ENCODE results near the gene EFHD2.

EFHD2 gene

GRCh38 chr1:15442119-15442518, 32.4 kb downstream of the EFHD2 start:
- Histone ChIP-seq H3K4me2 (ENCODE audit: low read depth, low read length, poor library complexity, severe bottlenecking) (no peak overlapping the region), H3K27ac (ENCODE audit: low read depth, low read length) (no peak overlapping the region), H4K20me1 (ENCODE audit: low read depth, low read length) (no peaks in the 10 kb centered on the region), H3K9me3 (ENCODE audit: insufficient read depth, low read length) (no peaks in the 10 kb centered on the region), H2AFZ (ENCODE audit: low read depth, low read length, severe bottlenecking) (no peak overlapping the region), H3K9ac (ENCODE audit: low read length) (no peak overlapping the region), H3K79me2 (ENCODE audit: insufficient read depth, low read length) (no peaks in the 10 kb centered on the region), H3K36me3 (ENCODE audit: low read length) (no peaks in the 10 kb centered on the region), H3K27me3 (ENCODE audit: low read length) (no peaks in the 10 kb centered on the region), H3K4me3 (ENCODE audit: insufficient read depth, low read length, poor library complexity, severe bottlenecking) (no peak overlapping the region), H3K9me2 (replicated peaks; ENCODE audit: insufficient read depth, low read length) (no peaks in the 10 kb centered on the region), H3F3A (ENCODE audit: insufficient read depth) (no peaks in the 10 kb centered on the region)
- TF ChIP-seq EZH2phosphoT487 (conservative IDR thresholded peaks at IDR 0.05; ENCODE audit: low read length) (no peak), CTCF (IDR thresholded peaks at IDR 0.05; ENCODE audit: insufficient read depth, low read length, poor library complexity, severe bottlenecking) (no peak)

- Histone ChIP-seq H3K4me2 (ENCODE audit: low read depth, low read length, poor library complexity, severe bottlenecking) (no peak overlapping the region), H3F3A (ENCODE audit: insufficient read depth) (no peaks in the 10 kb centered on the region), H2AFZ (ENCODE audit: low read depth, low read length, severe bottlenecking) (no peak overlapping the region), H3K27me3 (ENCODE audit: low read length) (no peaks in the 10 kb centered on the region), H3K9me2 (replicated peaks; ENCODE audit: insufficient read depth, low read length) (no peaks in the 10 kb centered on the region), H3K9me3 (ENCODE audit: insufficient read depth, low read length) (no peaks in the 10 kb centered on the region), H4K20me1 (ENCODE audit: low read depth, low read length) (no peaks in the 10 kb centered on the region), H3K27ac (ENCODE audit: low read depth, low read length) (no peak overlapping the region), H3K79me2 (ENCODE audit: insufficient read depth, low read length) (no peaks in the 10 kb centered on the region), H3K9ac (ENCODE audit: low read length) (no peak overlapping the region), H3K36me3 (ENCODE audit: low read length) (no peaks in the 10 kb centered on the region), H3K4me3 (ENCODE audit: insufficient read depth, low read length, poor library complexity, severe bottlenecking) (no peak overlapping the region)
- TF ChIP-seq EZH2phosphoT487 (conservative IDR thresholded peaks at IDR 0.05; ENCODE audit: low read length) = no peak
- no peak for TF ChIP-seq CTCF (IDR thresholded peaks at IDR 0.05; ENCODE audit: insufficient read depth, low read length, poor library complexity, severe bottlenecking)
These were observed 33.1 kb downstream of the EFHD2 start for GRCh38 chr1:15442759-15443158.

GRCh38 chr1:15443281-15443680, 33.6 kb downstream of the EFHD2 start:
- no peaks in the 10 kb centered on the region for H3F3A ChIP-seq (ENCODE audit: insufficient read depth)

GRCh38 chr1:15444468-15445389, 35.0 kb downstream of the EFHD2 start:
- no peaks in the 10 kb centered on the region for H3K36me3 ChIP-seq (ENCODE audit: low read length)
- no peaks in the 10 kb centered on the region for H3K9me3 ChIP-seq (ENCODE audit: insufficient read depth, low read length)
- H3K4me2 ChIP-seq (ENCODE audit: low read depth, low read length, poor library complexity, severe bottlenecking) = no peak overlapping the region
- H3K4me3 ChIP-seq (ENCODE audit: insufficient read depth, low read length, poor library complexity, severe bottlenecking) = no peak overlapping the region
- H2AFZ ChIP-seq (ENCODE audit: low read depth, low read length, severe bottlenecking) = no peak overlapping the region
- no peaks in the 10 kb centered on the region for H3K79me2 ChIP-seq (ENCODE audit: insufficient read depth, low read length)
- no peak overlapping the region for H3K9ac ChIP-seq (ENCODE audit: low read length)
- H3K9me2 ChIP-seq (replicated peaks; ENCODE audit: insufficient read depth, low read length) = no peaks in the 10 kb centered on the region
- no peaks in the 10 kb centered on the region for H3K27me3 ChIP-seq (ENCODE audit: low read length)
- no peaks in the 10 kb centered on the region for H4K20me1 ChIP-seq (ENCODE audit: low read depth, low read length)
- no peaks in the 10 kb centered on the region for H3F3A ChIP-seq (ENCODE audit: insufficient read depth)
- H3K27ac ChIP-seq (ENCODE audit: low read depth, low read length) = no peak overlapping the region
- TF ChIP-seq CTCF (IDR thresholded peaks at IDR 0.05; ENCODE audit: insufficient read depth, low read length, poor library complexity, severe bottlenecking) = no peak
- no peak for TF ChIP-seq EZH2phosphoT487 (conservative IDR thresholded peaks at IDR 0.05; ENCODE audit: low read length)

More at GRCh38 chr1:15443281-15443680, 33.6 kb downstream of the EFHD2 start:
- Histone ChIP-seq H4K20me1 (ENCODE audit: low read depth, low read length) (no peaks in the 10 kb centered on the region), H3K9ac (ENCODE audit: low read length) (no peak overlapping the region), H2AFZ (ENCODE audit: low read depth, low read length, severe bottlenecking) (no peak overlapping the region), H3K4me3 (ENCODE audit: insufficient read depth, low read length, poor library complexity, severe bottlenecking) (no peak overlapping the region), H3K9me2 (replicated peaks; ENCODE audit: insufficient read depth, low read length) (no peaks in the 10 kb centered on the region), H3K79me2 (ENCODE audit: insufficient read depth, low read length) (no peaks in the 10 kb centered on the region), H3K36me3 (ENCODE audit: low read length) (no peaks in the 10 kb centered on the region), H3K4me2 (ENCODE audit: low read depth, low read length, poor library complexity, severe bottlenecking) (no peak overlapping the region), H3K9me3 (ENCODE audit: insufficient read depth, low read length) (no peaks in the 10 kb centered on the region), H3K27me3 (ENCODE audit: low read length) (no peaks in the 10 kb centered on the region), H3K27ac (ENCODE audit: low read depth, low read length) (no peak overlapping the region)
- TF ChIP-seq EZH2phosphoT487 (conservative IDR thresholded peaks at IDR 0.05; ENCODE audit: low read length) = no peak
